ENCODE measurements around the gene COL26A1. TPM values are rescaled to one million over a fixed set of nuclear protein-coding genes. Genes with fewer than 3 reads are reported as not detected.

COL26A1 gene
- total and polyA plus RNA-seq, 2 of the 4 experiments (the other 2 are of a cell fraction), result not detected

DNA sequence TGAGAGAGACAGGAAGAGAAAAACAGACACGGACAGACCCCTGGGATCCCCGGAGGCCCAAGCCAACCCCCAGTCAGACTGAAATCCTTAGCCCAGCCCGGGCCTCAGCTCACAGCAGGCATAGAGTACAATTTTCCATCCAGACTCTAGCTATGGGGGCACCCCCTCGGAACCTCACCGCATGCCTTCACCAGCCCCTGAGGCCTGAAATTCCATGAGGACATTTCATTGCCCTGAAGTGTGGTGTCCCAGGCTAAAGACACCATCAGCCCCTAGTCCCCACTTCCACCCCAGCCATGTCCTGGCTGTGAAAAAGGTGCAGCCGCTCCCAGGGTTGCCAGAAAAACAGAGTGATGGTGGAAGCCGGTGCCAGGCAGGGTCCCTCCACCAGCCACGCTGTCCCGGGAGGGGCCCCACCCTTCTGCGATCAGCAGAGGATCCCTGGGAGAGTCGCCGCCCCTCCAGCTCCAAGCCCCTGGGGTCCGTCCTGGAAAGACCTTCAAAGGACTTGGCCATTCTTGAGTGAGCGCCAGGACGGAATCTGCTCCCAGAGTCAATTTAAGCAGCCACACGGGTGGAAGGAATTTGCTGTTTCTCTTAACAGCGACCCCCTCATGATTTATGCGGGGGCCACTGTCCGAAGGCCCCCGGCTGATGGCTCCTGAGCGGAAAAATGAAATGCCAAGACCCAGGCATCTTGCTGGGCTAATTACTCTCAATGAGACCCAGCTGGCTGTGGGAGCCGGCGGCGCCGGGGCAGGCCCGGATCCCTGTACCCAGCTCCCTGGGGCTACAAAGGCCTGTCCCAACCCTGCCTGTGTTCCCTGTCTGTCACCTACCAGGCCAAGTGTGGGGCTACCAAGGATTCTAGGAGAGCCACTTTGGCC, 243.2 kb downstream of the COL26A1 start:
- H3K9me3 ChIP-seq (ENCODE audit: control insufficient read depth, insufficient read depth, low read length), result no peaks in the 10 kb centered on the region
- no peak overlapping the region for H2BK20ac ChIP-seq (ENCODE audit: low read depth, low read length)
- H2AFZ ChIP-seq (replicated peaks; ENCODE audit: low read length, poor library complexity), result no peak overlapping the region
- no peak overlapping the region for H4K8ac ChIP-seq (ENCODE audit: low read depth in 2 of 2, low read length in 2 of 2)
- H4K20me1 ChIP-seq (ENCODE audit: insufficient read depth, low read length), result no peaks in the 10 kb centered on the region
- no peaks in the 10 kb centered on the region for H3K9me1 ChIP-seq (ENCODE audit: insufficient read depth, low read length)
- ChIA-PET CTCF (no interaction called here), POLR2A (ENCODE audit: unreplicated experiment) (interaction anchor here (0.6 kb wide), 1 partner anchor 61 kb away, joined by 3 read pairs; no protein-coding TSS in a partner anchor)
- H3K36me3 ChIP-seq (ENCODE audit: control insufficient read depth, insufficient read depth, low read length), result no peaks in the 10 kb centered on the region
- H3K4me2 ChIP-seq (ENCODE audit: low read depth, low read length), result no peak overlapping the region
- H3K79me1 ChIP-seq (ENCODE audit: low read depth in 1 of 2, low read length in 2 of 2), result no peaks in the 10 kb centered on the region
- H2AK9ac ChIP-seq (replicated peaks; ENCODE audit: low read depth, low read length, poor library complexity), result no peak overlapping the region
- H2BK120ac ChIP-seq (ENCODE audit: low read depth, low read length), result no peak overlapping the region
- no peak overlapping the region for H3K4ac ChIP-seq (ENCODE audit: low read depth, low read length)
- H2BK5ac ChIP-seq (ENCODE audit: low read depth, low read length, poor library complexity, severe bottlenecking), result no peak overlapping the region
- H4K91ac ChIP-seq (ENCODE audit: insufficient read depth, low read depth, low read length), result no peak overlapping the region
- TF ChIP-seq BHLHE40 (IDR thresholded peaks at IDR 0.05; ENCODE audit: low read depth, low read length), result no peak
- no peak for TF ChIP-seq RAD21 (IDR thresholded peaks at IDR 0.05; ENCODE audit: low read length)
- no peak for TF ChIP-seq MAFK (IDR thresholded peaks at IDR 0.05; ENCODE audit: low read depth, low read length)
- no peak for TF ChIP-seq CHD1 (IDR thresholded peaks at IDR 0.05; ENCODE audit: low read depth, low read length)
- no peak for TF ChIP-seq CEBPB (IDR thresholded peaks at IDR 0.05; ENCODE audit: low read depth, low read length)
- TF ChIP-seq SMC3 (IDR thresholded peaks at IDR 0.05; ENCODE audit: low read depth, low read length), result no peak
- no peak for TF ChIP-seq FOS (IDR thresholded peaks at IDR 0.05; ENCODE audit: low read depth, low read length)
- TF ChIP-seq, protein P1, sequence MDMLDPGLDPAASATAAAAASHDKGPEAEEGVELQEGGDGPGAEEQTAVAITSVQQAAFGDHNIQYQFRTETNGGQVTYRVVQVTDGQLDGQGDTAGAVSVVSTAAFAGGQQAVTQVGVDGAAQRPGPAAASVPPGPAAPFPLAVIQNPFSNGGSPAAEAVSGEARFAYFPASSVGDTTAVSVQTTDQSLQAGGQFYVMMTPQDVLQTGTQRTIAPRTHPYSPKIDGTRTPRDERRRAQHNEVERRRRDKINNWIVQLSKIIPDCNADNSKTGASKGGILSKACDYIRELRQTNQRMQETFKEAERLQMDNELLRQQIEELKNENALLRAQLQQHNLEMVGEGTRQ (IDR thresholded peaks at IDR 0.05; ENCODE audit: low read depth, low read length), result no peak
- no peak overlapping the region for H4K5ac ChIP-seq (ENCODE audit: low read depth, low read length)
- H3K27ac ChIP-seq (ENCODE audit: insufficient read depth, low read length), result no peak overlapping the region
- 89% methylated on average over 5 of the region's 26 CpGs; no CpG with 5 or more reads in 1 of the 2 experiments for WGBS, 2 experiments (ENCODE audit: extremely low coverage in 2 of 2, insufficient read length in 1 of 2)
- no peak overlapping the region for H2AK5ac ChIP-seq (ENCODE audit: low read depth, low read length)
- no TSS peak for BruUV-seq (replicated peaks)
- in situ Hi-C loops (cut with MboI; ENCODE audit: low sequenced_read_pairs) (loop anchor here (10.0 kb wide), 1 partner anchor 629 kb away; no protein-coding TSS in a partner anchor), intact Hi-C loops (cut with micrococcal nuclease) (no loop called here), dilution Hi-C loops (cut with HindIII; ENCODE audit: low sequenced_read_pairs, unreplicated experiment) (no loop called here)
- ATAC-seq (ENCODE audit: low read depth) (no peak), DNase-seq (no peak)
- no peaks in the 10 kb centered on the region for H3K4me1 ChIP-seq (ENCODE audit: control insufficient read depth, insufficient read depth, low read length)
- H3K56ac ChIP-seq (ENCODE audit: extremely low read depth, insufficient read depth, low read length), result no peak overlapping the region
- H3K4me3 ChIP-seq (ENCODE audit: insufficient read depth, low read depth, low read length), result no peak overlapping the region
- peaks cover 17% of the 10 kb centered on the region; the same call in 1 of the 2 replicates for H3K27me3 ChIP-seq (ENCODE audit: control insufficient read depth, insufficient read depth, low read length)
- no peak overlapping the region for H2BK15ac ChIP-seq (ENCODE audit: low read depth, low read length)
- no peak overlapping the region for H3K23ac ChIP-seq (ENCODE audit: low read depth, low read length)
- no peak overlapping the region for H3K18ac ChIP-seq (ENCODE audit: low read depth, low read length)
- H3K14ac ChIP-seq (replicated peaks; ENCODE audit: low read depth, low read length), result no peak overlapping the region
- H3K9ac ChIP-seq (ENCODE audit: low read depth, low read length), result no peak overlapping the region
